ENCODE results near the gene OR51B6.
"Not testable (repeated sequence)": the region's sequence is repeated elsewhere in the genome, so short reads cannot be mapped to it uniquely, and the experiment has no call there.

The OR51B6 gene

DNA sequence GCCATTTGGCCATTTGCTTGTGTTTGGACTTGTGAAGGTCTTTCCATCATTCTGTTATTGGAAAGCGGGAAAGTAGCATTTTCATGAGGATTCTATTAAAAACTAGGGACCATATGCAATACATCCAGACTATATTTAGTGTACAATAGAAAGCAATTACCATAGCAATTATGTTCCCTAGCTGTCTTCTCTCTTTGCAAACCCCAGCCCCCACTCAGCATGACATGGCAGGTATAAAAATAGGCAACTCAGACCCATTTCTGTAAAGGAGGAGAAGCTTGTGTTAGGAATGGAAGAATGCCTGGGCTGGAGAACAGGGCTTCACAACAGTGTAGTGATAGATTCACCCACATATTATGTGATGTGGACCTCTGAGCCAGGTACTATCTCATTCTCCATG, 12.4 kb downstream of the OR51B6 start:
- Histone ChIP-seq H3K4me1 (ENCODE audit: control insufficient read depth, insufficient read depth, low read length, poor library complexity, severe bottlenecking) (no peaks in the 10 kb centered on the region), H3K9me3 (ENCODE audit: control insufficient read depth, low read length) (no peaks in the 10 kb centered on the region), H3K36me3 (ENCODE audit: control insufficient read depth, insufficient read depth, low read length) (no peaks in the 10 kb centered on the region), H3K4me3 (ENCODE audit: insufficient read depth, low read depth, low read length, poor library complexity, severe bottlenecking) (no peak overlapping the region), H3K27ac (ENCODE audit: insufficient read depth, low read length, poor library complexity, severe bottlenecking) (no peak overlapping the region), H3K27me3 (replicated peaks; ENCODE audit: control insufficient read depth, insufficient read depth, low read length, poor library complexity, severe bottlenecking) (no peaks in the 10 kb centered on the region)
- no peak for DNase-seq

GRCh38 chr11:5364214-5364613, 12.9 kb downstream of the OR51B6 start:
- H3K36me3 ChIP-seq (ENCODE audit: control insufficient read depth, insufficient read depth, low read length) = no peaks in the 10 kb centered on the region
- no peak overlapping the region for H3K4me3 ChIP-seq (ENCODE audit: insufficient read depth, low read depth, low read length, poor library complexity, severe bottlenecking)
- H3K27ac ChIP-seq (ENCODE audit: insufficient read depth, low read length, poor library complexity, severe bottlenecking) = no peak overlapping the region
- DNase-seq = no peak
- no peaks in the 10 kb centered on the region for H3K27me3 ChIP-seq (replicated peaks; ENCODE audit: control insufficient read depth, insufficient read depth, low read length, poor library complexity, severe bottlenecking)
- no peaks in the 10 kb centered on the region for H3K4me1 ChIP-seq (ENCODE audit: control insufficient read depth, insufficient read depth, low read length, poor library complexity, severe bottlenecking)
- no peaks in the 10 kb centered on the region for H3K9me3 ChIP-seq (ENCODE audit: control insufficient read depth, low read length)

DNA sequence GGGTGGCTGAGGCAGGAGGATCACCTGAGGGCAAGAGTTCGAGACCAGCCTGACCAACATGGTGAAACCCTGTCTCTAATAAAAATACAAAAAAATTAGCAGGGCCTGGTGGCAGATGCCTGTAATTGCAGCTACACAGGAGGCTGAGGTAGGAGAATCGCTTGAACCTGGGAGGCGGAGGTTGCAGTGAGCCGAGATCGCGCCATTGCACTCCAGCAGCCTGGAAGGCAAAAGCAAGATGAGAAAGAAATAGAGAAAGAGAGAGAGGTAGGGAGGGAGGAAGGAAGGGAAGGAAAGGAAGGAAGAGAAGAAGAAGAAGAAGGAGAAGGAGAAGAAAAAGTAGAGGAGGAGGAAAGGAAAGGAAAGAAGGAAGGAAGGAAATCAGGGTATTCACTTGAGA, 15.1 kb downstream of the OR51B6 start:
- not testable (repeated sequence) for H3K4me1 ChIP-seq (ENCODE audit: control insufficient read depth, insufficient read depth, low read length, poor library complexity, severe bottlenecking); H3K9me3 ChIP-seq (ENCODE audit: control insufficient read depth, low read length); H3K4me3 ChIP-seq (ENCODE audit: insufficient read depth, low read depth, low read length, poor library complexity, severe bottlenecking); H3K27ac ChIP-seq (ENCODE audit: insufficient read depth, low read length, poor library complexity, severe bottlenecking); H3K36me3 ChIP-seq (ENCODE audit: control insufficient read depth, insufficient read depth, low read length); H3K27me3 ChIP-seq (replicated peaks; ENCODE audit: control insufficient read depth, insufficient read depth, low read length, poor library complexity, severe bottlenecking); DNase-seq

- Histone ChIP-seq H3K27me3 (replicated peaks; ENCODE audit: control insufficient read depth, insufficient read depth, low read length, poor library complexity, severe bottlenecking) (no peaks in the 10 kb centered on the region), H3K36me3 (ENCODE audit: control insufficient read depth, insufficient read depth, low read length) (no peaks in the 10 kb centered on the region), H3K27ac (ENCODE audit: insufficient read depth, low read length, poor library complexity, severe bottlenecking) (no peak overlapping the region), H3K9me3 (ENCODE audit: control insufficient read depth, low read length) (no peaks in the 10 kb centered on the region), H3K4me1 (ENCODE audit: control insufficient read depth, insufficient read depth, low read length, poor library complexity, severe bottlenecking) (no peaks in the 10 kb centered on the region), H3K4me3 (ENCODE audit: insufficient read depth, low read depth, low read length, poor library complexity, severe bottlenecking) (no peak overlapping the region)
- no peak for DNase-seq
Measured at GRCh38 chr11:5366856-5367255, 15.5 kb downstream of the OR51B6 start.

- H3K9me3 ChIP-seq (ENCODE audit: control insufficient read depth, low read length) = no peaks in the 10 kb centered on the region
- H3K27ac ChIP-seq (ENCODE audit: insufficient read depth, low read length, poor library complexity, severe bottlenecking) = no peak overlapping the region
- no peaks in the 10 kb centered on the region for H3K4me1 ChIP-seq (ENCODE audit: control insufficient read depth, insufficient read depth, low read length, poor library complexity, severe bottlenecking)
- H3K27me3 ChIP-seq (replicated peaks; ENCODE audit: control insufficient read depth, insufficient read depth, low read length, poor library complexity, severe bottlenecking) = no peaks in the 10 kb centered on the region
- no peaks in the 10 kb centered on the region for H3K36me3 ChIP-seq (ENCODE audit: control insufficient read depth, insufficient read depth, low read length)
- H3K4me3 ChIP-seq (ENCODE audit: insufficient read depth, low read depth, low read length, poor library complexity, severe bottlenecking) = no peak overlapping the region
- DNase-seq = no peak
Measured at GRCh38 chr11:5367448-5368074, 16.3 kb downstream of the OR51B6 start.

- no peak overlapping the region for H3K27ac ChIP-seq (ENCODE audit: insufficient read depth, low read length, poor library complexity, severe bottlenecking)
Measured at GRCh38 chr11:5368502-5369043, 17.3 kb downstream of the OR51B6 start.

DNA sequence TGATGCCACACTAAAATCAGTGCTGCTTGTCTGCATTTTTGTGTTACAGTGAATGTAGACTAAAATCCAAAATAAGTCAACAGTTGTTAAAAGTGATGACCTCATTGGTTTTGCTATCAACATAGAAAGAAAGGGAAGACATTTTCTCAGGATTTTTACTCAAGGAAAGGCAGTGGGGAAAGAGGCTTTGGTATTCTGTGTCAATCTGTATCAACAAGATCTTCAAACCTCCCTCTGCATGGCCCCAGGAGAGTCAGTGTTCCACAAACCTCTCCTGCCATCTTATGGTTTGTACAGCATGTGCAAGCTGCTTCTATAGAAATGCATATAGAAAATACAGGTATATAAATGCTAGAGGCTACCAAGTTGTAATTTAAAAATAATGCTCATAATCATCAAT, 18.5 kb downstream of the OR51B6 start:
- H3K4me1 ChIP-seq (ENCODE audit: control insufficient read depth, insufficient read depth, low read length, poor library complexity, severe bottlenecking) = no peaks in the 10 kb centered on the region
- no peaks in the 10 kb centered on the region for H3K27me3 ChIP-seq (replicated peaks; ENCODE audit: control insufficient read depth, insufficient read depth, low read length, poor library complexity, severe bottlenecking)
- H3K36me3 ChIP-seq (ENCODE audit: control insufficient read depth, insufficient read depth, low read length) = no peaks in the 10 kb centered on the region
- H3K9me3 ChIP-seq (ENCODE audit: control insufficient read depth, low read length) = no peaks in the 10 kb centered on the region
- H3K27ac ChIP-seq (ENCODE audit: insufficient read depth, low read length, poor library complexity, severe bottlenecking) = no peak overlapping the region
- no peak for DNase-seq
- H3K4me3 ChIP-seq (ENCODE audit: insufficient read depth, low read depth, low read length, poor library complexity, severe bottlenecking) = no peak overlapping the region

More at GRCh38 chr11:5368502-5369043, 17.3 kb downstream of the OR51B6 start:
- Histone ChIP-seq H3K36me3 (ENCODE audit: control insufficient read depth, insufficient read depth, low read length) (no peaks in the 10 kb centered on the region), H3K9me3 (ENCODE audit: control insufficient read depth, low read length) (no peaks in the 10 kb centered on the region), H3K4me1 (ENCODE audit: control insufficient read depth, insufficient read depth, low read length, poor library complexity, severe bottlenecking) (no peaks in the 10 kb centered on the region), H3K4me3 (ENCODE audit: insufficient read depth, low read depth, low read length, poor library complexity, severe bottlenecking) (no peak overlapping the region), H3K27me3 (replicated peaks; ENCODE audit: control insufficient read depth, insufficient read depth, low read length, poor library complexity, severe bottlenecking) (no peaks in the 10 kb centered on the region)
- DNase-seq = no peak

DNA sequence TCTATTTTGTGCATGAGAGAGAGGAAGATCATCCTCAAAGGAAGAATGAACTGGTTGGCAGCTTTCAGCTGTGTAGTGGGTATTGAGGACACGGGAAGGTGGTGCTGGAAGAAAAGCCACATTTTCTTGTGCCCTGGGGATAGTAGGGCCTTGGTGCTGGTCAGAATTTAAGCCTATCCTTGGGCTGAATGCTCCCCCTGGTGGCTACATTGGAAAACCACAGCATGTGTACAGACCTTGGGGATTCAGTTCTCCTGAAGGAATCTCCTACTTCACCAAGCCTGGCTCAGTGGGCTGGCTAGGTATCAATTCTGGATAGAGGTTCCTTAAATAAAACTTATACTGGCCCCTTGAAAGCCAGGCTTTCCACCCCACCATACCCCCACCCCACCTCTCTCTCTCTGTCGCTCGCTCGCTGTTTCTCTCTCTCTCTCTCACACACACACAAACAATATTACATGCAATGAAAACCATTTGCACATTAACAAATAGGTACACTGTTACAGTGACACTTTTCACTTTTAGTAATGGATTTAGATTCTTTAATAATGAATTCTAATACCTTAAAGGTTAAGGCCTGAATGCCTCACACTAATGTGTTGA, 29.5 kb downstream of the OR51B6 start:
- H3K9me3 ChIP-seq (ENCODE audit: control insufficient read depth, low read length) = no peaks in the 10 kb centered on the region
- H3K27ac ChIP-seq (ENCODE audit: insufficient read depth, low read length, poor library complexity, severe bottlenecking) = no peak overlapping the region
- H3K36me3 ChIP-seq (ENCODE audit: control insufficient read depth, insufficient read depth, low read length) = no peaks in the 10 kb centered on the region
- no peaks in the 10 kb centered on the region for H3K4me1 ChIP-seq (ENCODE audit: control insufficient read depth, insufficient read depth, low read length, poor library complexity, severe bottlenecking)
- no peak for DNase-seq
- H3K4me3 ChIP-seq (ENCODE audit: insufficient read depth, low read depth, low read length, poor library complexity, severe bottlenecking) = no peak overlapping the region
- H3K27me3 ChIP-seq (replicated peaks; ENCODE audit: control insufficient read depth, insufficient read depth, low read length, poor library complexity, severe bottlenecking) = no peaks in the 10 kb centered on the region

DNA sequence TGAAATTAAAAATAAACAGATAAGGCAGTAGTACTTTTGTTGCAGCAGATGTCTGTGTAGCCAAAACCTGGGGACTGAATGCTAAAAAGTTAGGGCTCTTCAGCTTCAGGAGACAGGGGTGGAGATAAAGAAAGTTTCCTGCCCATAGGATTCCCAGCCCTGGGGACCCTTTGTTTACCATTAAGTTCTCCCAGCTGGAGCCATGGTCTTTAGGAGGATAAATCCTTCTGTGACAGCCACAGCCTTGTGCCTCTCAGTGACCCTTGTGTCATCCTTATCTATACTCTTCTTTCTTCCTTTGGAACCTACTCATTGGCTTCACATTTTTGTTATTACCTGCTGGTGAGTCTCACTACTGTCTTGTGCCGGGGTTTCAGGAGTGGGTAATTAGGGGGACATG, 32.3 kb downstream of the OR51B6 start, which contains the start of gene OR51M1:
TSS of gene OR51M1 (plus strand) at position 237 of the 400 bp plus-strand sequence. CDS start 5,587 bp downstream, outside the sequence.
- Histone ChIP-seq H3K9me3 (ENCODE audit: control insufficient read depth, low read length) (no peaks in the 10 kb centered on the region), H3K4me1 (ENCODE audit: control insufficient read depth, insufficient read depth, low read length, poor library complexity, severe bottlenecking) (no peaks in the 10 kb centered on the region), H3K27me3 (replicated peaks; ENCODE audit: control insufficient read depth, insufficient read depth, low read length, poor library complexity, severe bottlenecking) (no peaks in the 10 kb centered on the region), H3K4me3 (ENCODE audit: insufficient read depth, low read depth, low read length, poor library complexity, severe bottlenecking) (no peak within 1 kb of the TSS), H3K36me3 (ENCODE audit: control insufficient read depth, insufficient read depth, low read length) (no peaks in the 10 kb centered on the region), H3K27ac (ENCODE audit: insufficient read depth, low read length, poor library complexity, severe bottlenecking) (no peak within 1 kb of the TSS)
- DNase-seq = no peak

DNA sequence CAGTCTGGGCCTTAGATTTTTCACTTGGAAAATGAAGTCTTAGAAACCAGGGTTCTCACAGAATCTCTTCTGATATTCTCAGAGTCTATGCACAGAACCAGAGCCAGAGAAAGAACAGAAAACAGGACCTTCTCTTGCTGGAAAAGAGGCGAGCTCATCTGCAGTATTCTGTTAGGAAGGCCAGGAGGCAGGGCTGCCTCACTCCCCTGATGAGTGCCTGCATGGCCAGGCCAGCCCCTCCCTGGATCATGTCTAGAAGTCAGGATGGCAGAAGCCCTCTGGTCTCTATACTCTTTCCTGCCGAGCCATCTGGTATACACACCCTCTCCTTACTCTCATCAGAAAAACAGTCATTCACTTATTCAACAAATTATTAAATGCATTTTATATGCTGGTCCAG, 33.0 kb downstream of the OR51B6 start:
- Histone ChIP-seq H3K27me3 (replicated peaks; ENCODE audit: control insufficient read depth, insufficient read depth, low read length, poor library complexity, severe bottlenecking) (no peaks in the 10 kb centered on the region), H3K4me1 (ENCODE audit: control insufficient read depth, insufficient read depth, low read length, poor library complexity, severe bottlenecking) (no peaks in the 10 kb centered on the region), H3K9me3 (ENCODE audit: control insufficient read depth, low read length) (no peaks in the 10 kb centered on the region), H3K27ac (ENCODE audit: insufficient read depth, low read length, poor library complexity, severe bottlenecking) (no peak overlapping the region), H3K36me3 (ENCODE audit: control insufficient read depth, insufficient read depth, low read length) (no peaks in the 10 kb centered on the region), H3K4me3 (ENCODE audit: insufficient read depth, low read depth, low read length, poor library complexity, severe bottlenecking) (no peak overlapping the region)
- DNase-seq = no peak

All from effector memory CD4-positive, alpha-beta T cell (primary cell).